H1 (cell line): Measurements from ENCODE around the gene CCR2. TPM values are rescaled to one million over a fixed set of nuclear protein-coding genes. Genes with fewer than 3 reads are reported as not detected.

ENCODE experiments used
- RAD21 ChIP-seq, 2 experiments: IDR thresholded peaks in 1 of 2; conservative IDR thresholded peaks in 1 of 2; 2 replicates each; pipeline ENCODE4 v1.6.1; 2011; ENCODE audit warnings: low read depth in 2 of 2, low read length in 2 of 2, improper control_type of control experiment in 1 of 2, inconsistent platforms in 1 of 2, mild to moderate bottlenecking in 1 of 2, moderate library complexity in 1 of 2
- polyA plus RNA-seq, 7 experiments: library from polyadenylated mRNA; depleted of rRNA in 3 of 7; stranded (reverse) in 5 of 7; unstranded in 2 of 7; fragments of >200 nt in 5 of 7; fragments of 200-250 nt in 2 of 7; gene quantifications; 1 replicate in 5 of 7; 2 replicates in 1 of 7; 4 replicates in 1 of 7; pipeline versions ENCODE4 v1.2.1 to v1.2.3, GENCODE V29; 2011 to 2013; ENCODE audit warnings: missing spikeins in 2 of 7, mixed read lengths in 2 of 7
- total RNA-seq: library from RNA; stranded (reverse); fragmentation: NEBNext Ultra II Directional; extraction: Animal tissue kit (Norgen Biotek cat#: 25700); gene quantifications from 2 replicates; pipeline ENCODE4 v1.2.1, GENCODE V29; 2021

CCR2 gene
- total and polyA plus RNA-seq, 2 of the 8 experiments (the other 6 are each of a cell fraction or from before 2014, with no cell fraction given) = not detected

- TF ChIP-seq RAD21 (IDR thresholded peaks at IDR 0.05 in 1 of 2, conservative IDR thresholded peaks at IDR 0.05 in 1 of 2; ENCODE audit: low read depth in 2 of 2, low read length in 2 of 2) = no peak
These were observed 39.1 kb downstream of the CCR2 start (continued) for GRCh38 chr3:46393011-46393410.
